GM12878 (cell line): ENCODE data around the gene TP63. TPM values are rescaled to one million over a fixed set of nuclear protein-coding genes. Genes with fewer than 3 reads are reported as not detected.

Source experiments
- ATAC-seq: fragments of 200-7000 bp; cut with Tn5 transposase; 3 replicates; pipeline ENCODE4 v1.9.1; 2020; ENCODE audit warnings: mild to moderate bottlenecking, moderate library complexity
- BruUV-seq: library from RNA; stranded (reverse); fragments of 400-500 nt; replicated peaks from 2 replicates; lab custom pipeline; 2021; lab: Mats Ljungman, UMichigan
- CTCF ChIA-PET: fragments of 300-600 bp; sonication (Branson Sonifier 250); formaldehyde crosslinking; extraction: SDS; loops from one replicate; lab custom pipeline; 2021; ENCODE audit warnings: inconsistent platforms; lab: Yijun Ruan, JAX
- POLR2A ChIA-PET: fragments of 350-600 bp; formaldehyde crosslinking; extraction: SDS; loops from one replicate; lab custom pipeline; 2021; ENCODE audit warnings: inconsistent platforms; lab: Charles Lee
- RAD21 ChIA-PET: fragments of 300-600 bp; sonication (Branson Sonifier 250); formaldehyde crosslinking; loops from one replicate; lab custom pipeline; 2023; ENCODE audit warnings: antibody characterized with exemption; ENCODE audit not compliant: unreplicated experiment; lab: Charles Lee
- SMC1A ChIA-PET: fragments of 300-600 bp; sonication (Branson Sonifier 250); formaldehyde crosslinking; loops from one replicate; lab custom pipeline; 2023; ENCODE audit not compliant: unreplicated experiment, uncharacterized antibody; lab: Charles Lee
- DNase-seq: peaks from one replicate; pipeline ENCODE4 v3.0.0-alpha.2; 2011; ENCODE audit warnings: low read depth, low spot score
- FAIRE-seq: peaks from 3 replicates; lab custom pipeline; 2011; peaks lifted over from hg19 to GRCh38; lab: Jason Lieb, UNC
- H2AFZ ChIP-seq: 2 replicates; pipeline ENCODE4 v1.6.0; 2011; ENCODE audit warnings: low read depth, low read length, control low read depth; ENCODE audit not compliant: control insufficient read depth
- H3K27ac ChIP-seq: 2 replicates; pipeline ENCODE4 v1.5.1; 2011; ENCODE audit warnings: control low read depth; ENCODE audit not compliant: control insufficient read depth, insufficient read depth
- H3K27me3 ChIP-seq, 2 experiments: replicated peaks in 1 of 2; 2 replicates each; pipeline versions ENCODE4 v1.6.0 to v1.6.1; 2011; ENCODE audit warnings: low read length in 1 of 2; ENCODE audit not compliant: control insufficient read depth in 2 of 2, insufficient read depth in 2 of 2
- H3K36me3 ChIP-seq, 2 experiments: 2 replicates each; pipeline ENCODE4 v1.5.1; 2011; ENCODE audit warnings: low read length in 1 of 2; ENCODE audit not compliant: control insufficient read depth in 2 of 2, insufficient read depth in 2 of 2
- H3K4me1 ChIP-seq: 2 replicates; pipeline ENCODE4 v1.6.1; 2011; ENCODE audit warnings: mild to moderate bottlenecking, low read length, moderate library complexity, mixed read lengths; ENCODE audit not compliant: control insufficient read depth, insufficient read depth
- H3K4me2 ChIP-seq: 2 replicates; pipeline ENCODE4 v1.6.0; 2011; ENCODE audit warnings: control low read depth; ENCODE audit not compliant: control insufficient read depth, insufficient read depth
- H3K4me3 ChIP-seq: fragments of 200-600 bp; sonication (generic); 2 replicates; pipeline ENCODE4 v1.5.1; 2016
- H3K79me2 ChIP-seq: 2 replicates; pipeline ENCODE4 v1.6.0; 2011; ENCODE audit warnings: low read length; ENCODE audit not compliant: control insufficient read depth, insufficient read depth
- H3K9ac ChIP-seq: 2 replicates; pipeline ENCODE4 v1.8.0; 2011; ENCODE audit warnings: low read length, control low read depth, mixed read lengths; ENCODE audit not compliant: control insufficient read depth, insufficient read depth
- H3K9me3 ChIP-seq: replicated peaks from 3 replicates; pipeline ENCODE4 v1.5.1; 2011; ENCODE audit warnings: mild to moderate bottlenecking, low read length; ENCODE audit not compliant: control insufficient read depth, insufficient read depth
- H4K20me1 ChIP-seq: 2 replicates; pipeline ENCODE4 v1.6.0; 2011; ENCODE audit not compliant: control insufficient read depth, insufficient read depth
- BCL3 ChIP-seq: IDR thresholded peaks from 2 replicates; pipeline ENCODE4 v1.6.1; 2011; ENCODE audit warnings: borderline replicate concordance, low read depth, mild to moderate bottlenecking, moderate library complexity, low read length; ENCODE audit not compliant: insufficient read depth, poor library complexity, severe bottlenecking
- CBX5 ChIP-seq: sonication (generic); IDR thresholded peaks from 2 replicates; pipeline ENCODE4 v1.6.1; 2016; ENCODE audit warnings: low read depth, moderate library complexity, mild to moderate bottlenecking, inconsistent platforms
- CEBPB ChIP-seq, 2 experiments: fragments of 150-350 bp in 1 of 2; IDR thresholded peaks; 2 replicates each; pipeline ENCODE4 v1.6.1; 2012 to 2014; ENCODE audit warnings: low read depth in 2 of 2, low read length in 2 of 2, borderline replicate concordance in 1 of 2, inconsistent platforms in 1 of 2
- EGR1 ChIP-seq, 2 experiments: IDR thresholded peaks; 1 replicate in 1 of 2; 2 replicates in 1 of 2; pipeline ENCODE4 v1.6.1; 2011 to 2012; ENCODE audit warnings: low read depth in 2 of 2, low read length in 2 of 2, borderline replicate concordance in 1 of 2, mild to moderate bottlenecking in 1 of 2, moderate library complexity in 1 of 2
- POLR2A ChIP-seq: IDR thresholded peaks from 2 replicates; pipeline ENCODE4 v1.6.1; 2011; ENCODE audit warnings: low read depth, mild to moderate bottlenecking, low read length
- SRF ChIP-seq, 2 experiments: IDR thresholded peaks; 2 replicates each; pipeline ENCODE4 v1.6.1; 2011; ENCODE audit warnings: low read depth in 2 of 2, low read length in 2 of 2, mild to moderate bottlenecking in 1 of 2, moderate library complexity in 1 of 2
- TCF7 ChIP-seq: IDR thresholded peaks from 2 replicates; pipeline ENCODE4 v1.6.1; 2014; ENCODE audit warnings: antibody characterized with exemption, borderline replicate concordance
- WGBS: methylation state at CpG from one replicate; pipeline ENCODE4 v1.1.6; 2016; ENCODE audit warnings: low lambda C conversion rate; ENCODE audit not compliant: insufficient replicate concordance, insufficient coverage; ENCODE audit errors: missing lambda C conversion rate; 5-methylcytosine and 5-hydroxymethylcytosine counted together
- in situ Hi-C: fragments of 300-500 bp; cut with MboI; formaldehyde crosslinking; loops from 9 replicates; pipeline ENCODE4 v1.14.3; 2018; ENCODE audit warnings: mixed read lengths
- intact Hi-C: fragments of 100-400 bp; cut with micrococcal nuclease; formaldehyde crosslinking; loops from one replicate; pipeline ENCODE4 v1.14.2; 2022; ENCODE audit not compliant: unreplicated experiment
- polyA plus RNA-seq, 11 experiments: library from polyadenylated mRNA; depleted of rRNA in 4 of 11; unstranded in 6 of 11; stranded (reverse) in 5 of 11; fragments of >200 nt; fragmentation: Nextera tagmentation in 4 of 11; fragmentation: Illumina TruSeq in 1 of 11; extraction: Ambion mirVana in 4 of 11; extraction: Trizol in 1 of 11; gene quantifications; 1 replicate in 1 of 11; 2 replicates in 10 of 11; pipeline versions ENCODE4 v1.2.1 to v1.2.3, GENCODE V29; 2011 to 2016; ENCODE audit warnings: inconsistent platforms in 2 of 11, missing spikeins in 2 of 11, low read depth in 1 of 11
- total RNA-seq, 4 experiments: library from RNA; depleted of rRNA in 3 of 4; stranded (reverse); fragments of >200 nt in 3 of 4; fragmentation: Illumina TruSeq in 1 of 4; extraction: Trizol in 1 of 4; gene quantifications; 2 replicates each; pipeline versions ENCODE4 v1.2.1 to v1.2.3, GENCODE V29; 2013 to 2021
- TF ChIP-seq, protein P1 (sequence below): fragments of 450-650 bp; formaldehyde crosslinking; IDR thresholded peaks from 2 replicates; pipeline ENCODE4 v1.5.0; 2022; ENCODE audit warnings: mild to moderate bottlenecking, missing genetic modification characterization
- TF ChIP-seq, protein P2 (sequence below): fragments of 150-350 bp; IDR thresholded peaks from 2 replicates; pipeline ENCODE4 v1.6.1; 2016; ENCODE audit warnings: low read depth, low read length

Gene TP63
- total and polyA plus RNA-seq, 10 of the 15 experiments (the other 5 are each of a cell fraction or from before 2014, with no cell fraction given): 1.4 to 10.8 (median 6.2) TPM

DNA sequence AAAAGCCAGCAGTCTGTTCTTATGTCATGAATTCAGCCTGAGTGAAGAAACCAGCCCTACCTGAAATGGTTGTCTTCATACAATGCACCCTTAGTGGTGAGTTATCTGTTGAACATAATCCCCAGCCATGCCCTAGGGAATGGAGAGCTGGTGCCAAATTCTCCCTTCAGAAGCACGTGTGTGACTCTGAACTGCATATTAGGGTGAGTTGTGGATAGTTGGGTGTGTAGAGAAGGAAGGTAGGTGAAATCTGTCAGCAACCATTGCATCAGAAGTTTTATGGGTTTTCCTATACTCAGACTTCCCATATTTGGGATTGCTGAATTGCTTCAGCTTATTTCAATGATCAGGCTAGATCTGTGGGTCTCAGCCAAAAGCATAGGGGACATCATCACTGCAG lies 46.5 kb upstream of the TP63 start:
- Histone ChIP-seq H3K4me2 (no peak overlapping the region), H3K36me3 (no peaks in the 10 kb centered on the region), H3K4me1 (peaks cover 18% of the 10 kb centered on the region), H3K9me3 (no peaks in the 10 kb centered on the region; the same call in 2 of the 3 replicates), H3K79me2 (no peaks in the 10 kb centered on the region), H3K27ac (no peak overlapping the region), H2AFZ (no peak overlapping the region), H3K27me3 (no peaks in the 10 kb centered on the region), H3K9ac (no peak overlapping the region), H3K4me3 (no peak overlapping the region), H4K20me1 (no peaks in the 10 kb centered on the region)
- ChIA-PET CTCF (interaction anchor here (0.6 to 1.3 kb wide), 2 partner anchors 73 to 138 kb away, joined by 3 to 5 read pairs; no protein-coding TSS in a partner anchor), SMC1A (interaction anchor here (0.6 to 7.5 kb wide), 8 partner anchors 9 to 740 kb away, joined by 3 to 58 read pairs (median 4); no protein-coding TSS in a partner anchor), POLR2A (interaction anchor here (0.8 kb wide), 1 partner anchor 17 kb away, joined by 3 read pairs; no protein-coding TSS in a partner anchor), RAD21 (interaction anchor here (1.1 to 1.5 kb wide), 4 partner anchors 11 to 312 kb away, joined by 3 to 5 read pairs (median 3); no protein-coding TSS in a partner anchor)
- in situ Hi-C loops (no loop called here), intact Hi-C loops (loop anchor here (5.0 kb wide), 2 partner anchors 48 to 88 kb away; partner anchors contain the start of gene TP63)
- BruUV-seq: no TSS peak
- no peak for ATAC-seq
- FAIRE-seq: no peak
- DNase-seq: no peak
- TF ChIP-seq BCL3 (no peak), EGR1 (IDR thresholded peaks at IDR 0.05; ENCODE audit: borderline replicate concordance in 1 of 2, low read depth in 2 of 2, low read length in 2 of 2) (no peak), SRF (IDR thresholded peaks at IDR 0.05; ENCODE audit: low read depth in 2 of 2, low read length in 2 of 2) (no peak), CEBPB (IDR thresholded peaks at IDR 0.05; ENCODE audit: borderline replicate concordance in 1 of 2, low read depth in 2 of 2, low read length in 2 of 2) (no peak), TCF7 (no peak), CBX5 (no peak), POLR2A (no peak)
- TF ChIP-seq, protein P1, sequence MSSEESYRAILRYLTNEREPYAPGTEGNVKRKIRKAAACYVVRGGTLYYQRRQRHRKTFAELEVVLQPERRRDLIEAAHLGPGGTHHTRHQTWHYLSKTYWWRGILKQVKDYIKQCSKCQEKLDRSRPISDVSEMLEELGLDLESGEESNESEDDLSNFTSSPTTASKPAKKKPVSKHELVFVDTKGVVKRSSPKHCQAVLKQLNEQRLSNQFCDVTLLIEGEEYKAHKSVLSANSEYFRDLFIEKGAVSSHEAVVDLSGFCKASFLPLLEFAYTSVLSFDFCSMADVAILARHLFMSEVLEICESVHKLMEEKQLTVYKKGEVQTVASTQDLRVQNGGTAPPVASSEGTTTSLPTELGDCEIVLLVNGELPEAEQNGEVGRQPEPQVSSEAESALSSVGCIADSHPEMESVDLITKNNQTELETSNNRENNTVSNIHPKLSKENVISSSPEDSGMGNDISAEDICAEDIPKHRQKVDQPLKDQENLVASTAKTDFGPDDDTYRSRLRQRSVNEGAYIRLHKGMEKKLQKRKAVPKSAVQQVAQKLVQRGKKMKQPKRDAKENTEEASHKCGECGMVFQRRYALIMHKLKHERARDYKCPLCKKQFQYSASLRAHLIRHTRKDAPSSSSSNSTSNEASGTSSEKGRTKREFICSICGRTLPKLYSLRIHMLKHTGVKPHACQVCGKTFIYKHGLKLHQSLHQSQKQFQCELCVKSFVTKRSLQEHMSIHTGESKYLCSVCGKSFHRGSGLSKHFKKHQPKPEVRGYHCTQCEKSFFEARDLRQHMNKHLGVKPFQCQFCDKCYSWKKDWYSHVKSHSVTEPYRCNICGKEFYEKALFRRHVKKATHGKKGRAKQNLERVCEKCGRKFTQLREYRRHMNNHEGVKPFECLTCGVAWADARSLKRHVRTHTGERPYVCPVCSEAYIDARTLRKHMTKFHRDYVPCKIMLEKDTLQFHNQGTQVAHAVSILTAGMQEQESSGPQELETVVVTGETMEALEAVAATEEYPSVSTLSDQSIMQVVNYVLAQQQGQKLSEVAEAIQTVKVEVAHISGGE (CRISPR knock-in tag): no peak
- TF ChIP-seq, protein P2, sequence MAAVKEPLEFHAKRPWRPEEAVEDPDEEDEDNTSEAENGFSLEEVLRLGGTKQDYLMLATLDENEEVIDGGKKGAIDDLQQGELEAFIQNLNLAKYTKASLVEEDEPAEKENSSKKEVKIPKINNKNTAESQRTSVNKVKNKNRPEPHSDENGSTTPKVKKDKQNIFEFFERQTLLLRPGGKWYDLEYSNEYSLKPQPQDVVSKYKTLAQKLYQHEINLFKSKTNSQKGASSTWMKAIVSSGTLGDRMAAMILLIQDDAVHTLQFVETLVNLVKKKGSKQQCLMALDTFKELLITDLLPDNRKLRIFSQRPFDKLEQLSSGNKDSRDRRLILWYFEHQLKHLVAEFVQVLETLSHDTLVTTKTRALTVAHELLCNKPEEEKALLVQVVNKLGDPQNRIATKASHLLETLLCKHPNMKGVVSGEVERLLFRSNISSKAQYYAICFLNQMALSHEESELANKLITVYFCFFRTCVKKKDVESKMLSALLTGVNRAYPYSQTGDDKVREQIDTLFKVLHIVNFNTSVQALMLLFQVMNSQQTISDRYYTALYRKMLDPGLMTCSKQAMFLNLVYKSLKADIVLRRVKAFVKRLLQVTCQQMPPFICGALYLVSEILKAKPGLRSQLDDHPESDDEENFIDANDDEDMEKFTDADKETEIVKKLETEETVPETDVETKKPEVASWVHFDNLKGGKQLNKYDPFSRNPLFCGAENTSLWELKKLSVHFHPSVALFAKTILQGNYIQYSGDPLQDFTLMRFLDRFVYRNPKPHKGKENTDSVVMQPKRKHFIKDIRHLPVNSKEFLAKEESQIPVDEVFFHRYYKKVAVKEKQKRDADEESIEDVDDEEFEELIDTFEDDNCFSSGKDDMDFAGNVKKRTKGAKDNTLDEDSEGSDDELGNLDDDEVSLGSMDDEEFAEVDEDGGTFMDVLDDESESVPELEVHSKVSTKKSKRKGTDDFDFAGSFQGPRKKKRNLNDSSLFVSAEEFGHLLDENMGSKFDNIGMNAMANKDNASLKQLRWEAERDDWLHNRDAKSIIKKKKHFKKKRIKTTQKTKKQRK: no peak
- 83% methylated on average over 1 of the region's 1 CpG for WGBS
